Measurements from ENCODE around the gene C17orf50.
"Not testable (repeated sequence)": the region's sequence is repeated elsewhere in the genome, so short reads cannot be mapped to it uniquely, and the experiment has no call there.

C17orf50 gene

GRCh38 chr17:35735036-35735805, 25.5 kb upstream of the C17orf50 start:
- no peak for DNase-seq

GRCh38 chr17:35736236-35736635, 24.5 kb upstream of the C17orf50 start:
- no peak for DNase-seq

- no peak for DNase-seq
These were observed 22.1 kb upstream of the C17orf50 start for GRCh38 chr17:35738519-35739133.

- no peak for DNase-seq
These were observed 20.5 kb upstream of the C17orf50 start for GRCh38 chr17:35740216-35740615.

- DNase-seq: peak; percentile 19
These were observed 19.4 kb upstream of the C17orf50 start for GRCh38 chr17:35740997-35741931.

- no peak for DNase-seq
These were observed 18.2 kb upstream of the C17orf50 start for GRCh38 chr17:35742496-35742895.

- DNase-seq: no peak
These were observed 17.7 kb upstream of the C17orf50 start for GRCh38 chr17:35742896-35743477.

GRCh38 chr17:35743626-35744328, 16.9 kb upstream of the C17orf50 start:
- DNase-seq: peak; percentile 16

- DNase-seq: no peak
These were observed 15.9 kb upstream of the C17orf50 start for GRCh38 chr17:35744830-35745229.

GRCh38 chr17:35745246-35745645, 15.4 kb upstream of the C17orf50 start:
- no peak for DNase-seq

GRCh38 chr17:35745749-35746320, 14.9 kb upstream of the C17orf50 start:
- DNase-seq: no peak

- peak; percentile 83 for DNase-seq
These were observed 13.1 kb upstream of the C17orf50 start for GRCh38 chr17:35747540-35748017.

GRCh38 chr17:35748341-35748841, 12.3 kb upstream of the C17orf50 start:
- DNase-seq: no peak

GRCh38 chr17:35748979-35749378, 11.7 kb upstream of the C17orf50 start:
- DNase-seq: no peak

GRCh38 chr17:35749560-35750412, 10.9 kb upstream of the C17orf50 start:
- DNase-seq: no peak

- DNase-seq: no peak
These were observed 9.9 kb upstream of the C17orf50 start for GRCh38 chr17:35750526-35751395.

- DNase-seq: not testable (repeated sequence)
These were observed 9.1 kb upstream of the C17orf50 start for GRCh38 chr17:35751541-35751940.

- no peak for DNase-seq
These were observed 8.2 kb upstream of the C17orf50 start for GRCh38 chr17:35752471-35752870.

- no peak for DNase-seq
These were observed 7.5 kb upstream of the C17orf50 start, which contains the start of gene GAS2L2 for GRCh38 chr17:35752945-35753764. Gene GAS2L2, minus strand, starts transcription at chr17:35753239. Its CDS starts 389 bp downstream, at chr17:35752850.
